Epithelial cell of esophagus (primary cell): ENCODE data around the gene NTM.

ENCODE experiments used
- DNase-seq: peaks from one replicate; pipeline ENCODE4 v3.0.0; 2010; ENCODE audit warnings: low read depth
- H3K4me3 ChIP-seq: 2 replicates; pipeline ENCODE4 v1.5.1; 2011; ENCODE audit warnings: mild to moderate bottlenecking, low read length, control low read depth
- TF ChIP-seq, protein P1 (sequence below): IDR thresholded peaks from 2 replicates; pipeline ENCODE4 v1.5.1; 2011; ENCODE audit warnings: low read depth, mild to moderate bottlenecking, low read length, control low read depth, inconsistent platforms; ENCODE audit not compliant: insufficient read depth; ENCODE audit errors: missing control alignments

NTM gene

GRCh38 chr11:131454490-131454889, 84.1 kb downstream of the NTM start:
- TF ChIP-seq, protein P1, sequence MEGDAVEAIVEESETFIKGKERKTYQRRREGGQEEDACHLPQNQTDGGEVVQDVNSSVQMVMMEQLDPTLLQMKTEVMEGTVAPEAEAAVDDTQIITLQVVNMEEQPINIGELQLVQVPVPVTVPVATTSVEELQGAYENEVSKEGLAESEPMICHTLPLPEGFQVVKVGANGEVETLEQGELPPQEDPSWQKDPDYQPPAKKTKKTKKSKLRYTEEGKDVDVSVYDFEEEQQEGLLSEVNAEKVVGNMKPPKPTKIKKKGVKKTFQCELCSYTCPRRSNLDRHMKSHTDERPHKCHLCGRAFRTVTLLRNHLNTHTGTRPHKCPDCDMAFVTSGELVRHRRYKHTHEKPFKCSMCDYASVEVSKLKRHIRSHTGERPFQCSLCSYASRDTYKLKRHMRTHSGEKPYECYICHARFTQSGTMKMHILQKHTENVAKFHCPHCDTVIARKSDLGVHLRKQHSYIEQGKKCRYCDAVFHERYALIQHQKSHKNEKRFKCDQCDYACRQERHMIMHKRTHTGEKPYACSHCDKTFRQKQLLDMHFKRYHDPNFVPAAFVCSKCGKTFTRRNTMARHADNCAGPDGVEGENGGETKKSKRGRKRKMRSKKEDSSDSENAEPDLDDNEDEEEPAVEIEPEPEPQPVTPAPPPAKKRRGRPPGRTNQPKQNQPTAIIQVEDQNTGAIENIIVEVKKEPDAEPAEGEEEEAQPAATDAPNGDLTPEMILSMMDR = no peak
- no peak for DNase-seq
- H3K4me3 ChIP-seq = no peak overlapping the region

GRCh38 chr11:131454989-131455388, 84.6 kb downstream of the NTM start:
- TF ChIP-seq, protein P1 = no peak
- DNase-seq = no peak
- no peak overlapping the region for H3K4me3 ChIP-seq

- TF ChIP-seq, protein P1 = no peak
- no peak for DNase-seq
- no peak overlapping the region for H3K4me3 ChIP-seq
These were observed 85.7 kb downstream of the NTM start for GRCh38 chr11:131455843-131456704.

DNA sequence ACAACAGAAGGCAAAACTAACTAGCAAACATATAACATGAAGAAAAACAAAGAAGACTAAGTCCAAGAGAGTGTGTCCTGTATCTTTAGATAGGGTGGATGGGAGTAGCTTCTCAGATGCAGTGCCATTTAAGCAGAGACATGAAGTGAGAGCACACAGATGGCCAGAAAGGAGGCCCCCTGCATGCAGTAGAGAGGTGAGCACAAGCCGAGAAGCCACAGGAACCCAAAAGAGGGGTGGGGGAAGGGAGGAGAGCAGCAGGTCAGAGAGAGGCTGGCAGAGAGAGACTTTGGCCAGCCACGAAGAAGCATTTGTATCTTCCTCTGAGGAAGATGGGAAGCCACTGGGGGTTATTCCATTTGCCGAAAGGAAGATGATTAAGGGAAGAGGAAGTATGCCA, 86.7 kb downstream of the NTM start:
- TF ChIP-seq, protein P1 = no peak
- no peak overlapping the region for H3K4me3 ChIP-seq

DNA sequence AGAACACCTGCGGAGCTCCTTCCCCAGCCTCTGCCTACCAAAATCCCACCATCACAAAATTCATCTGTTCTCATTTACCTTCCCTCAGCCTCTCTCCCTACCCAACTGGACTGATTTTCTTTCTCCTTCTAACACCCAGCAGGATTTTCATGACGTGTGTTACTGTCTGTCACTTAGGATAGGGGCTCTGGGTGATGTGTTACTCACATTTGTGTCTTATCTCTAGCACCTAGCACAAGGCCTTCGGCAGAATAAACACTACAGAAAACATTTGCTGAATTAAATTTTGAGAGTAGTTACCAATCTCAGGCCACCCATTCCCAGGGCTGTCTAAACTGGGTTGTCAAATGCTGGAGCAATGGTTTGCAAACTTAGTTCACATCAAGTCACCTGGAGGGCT, 88.0 kb downstream of the NTM start:
- TF ChIP-seq, protein P1 = no peak
- no peak overlapping the region for H3K4me3 ChIP-seq
- no peak for DNase-seq

More for the DNA sequence above, 86.7 kb downstream of the NTM start:
- DNase-seq = no peak

DNA sequence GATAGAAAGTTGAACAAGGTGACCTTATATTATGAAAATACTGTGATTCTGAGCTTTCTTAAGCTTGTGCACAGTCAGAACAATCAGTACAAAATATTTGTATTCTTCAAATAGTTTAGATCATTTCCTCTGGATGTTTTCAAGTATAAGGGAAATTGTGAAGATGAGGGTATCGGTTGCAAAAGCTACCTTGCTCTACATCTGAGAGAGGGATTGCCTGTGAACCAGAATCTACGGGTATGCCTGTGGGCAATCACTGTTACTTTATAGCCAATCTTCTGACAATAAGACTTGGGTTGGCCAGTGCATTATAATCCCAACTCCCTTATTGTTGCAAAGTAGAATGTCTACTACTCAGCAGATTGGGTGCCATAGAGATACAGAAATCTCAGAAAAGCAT, 90.5 kb downstream of the NTM start:
- DNase-seq = no peak
- TF ChIP-seq, protein P1 = no peak
- H3K4me3 ChIP-seq = no peak overlapping the region

DNA sequence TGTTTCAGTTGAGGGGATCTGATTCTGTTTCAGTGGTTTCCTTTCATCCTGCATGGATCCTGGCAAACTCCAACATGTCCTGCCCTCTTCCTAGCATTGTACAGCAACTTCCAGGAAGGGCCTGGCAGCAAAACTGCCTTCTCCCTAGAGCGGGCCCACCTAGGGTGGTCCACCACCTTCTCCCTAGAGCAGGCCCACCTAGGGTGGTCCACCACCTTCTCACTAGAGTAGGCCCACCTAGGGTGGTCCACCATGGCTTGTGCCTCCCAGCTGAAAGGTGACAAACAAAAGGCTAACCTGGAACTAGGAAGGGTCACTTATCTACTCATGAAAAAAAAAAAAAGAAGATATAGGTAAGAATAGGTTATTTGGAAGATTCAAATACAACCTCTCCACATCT, 92.2 kb downstream of the NTM start:
- no peak for DNase-seq
- TF ChIP-seq, protein P1 = no peak
- H3K4me3 ChIP-seq = no peak overlapping the region
